Measurements from ENCODE around the gene P4HB. TPM values are rescaled to one million over a fixed set of nuclear protein-coding genes. Genes with fewer than 3 reads are reported as not detected.

Gene P4HB
- total and polyA plus RNA-seq, 9 donors = 383 to 577 (median 443) TPM

DNA sequence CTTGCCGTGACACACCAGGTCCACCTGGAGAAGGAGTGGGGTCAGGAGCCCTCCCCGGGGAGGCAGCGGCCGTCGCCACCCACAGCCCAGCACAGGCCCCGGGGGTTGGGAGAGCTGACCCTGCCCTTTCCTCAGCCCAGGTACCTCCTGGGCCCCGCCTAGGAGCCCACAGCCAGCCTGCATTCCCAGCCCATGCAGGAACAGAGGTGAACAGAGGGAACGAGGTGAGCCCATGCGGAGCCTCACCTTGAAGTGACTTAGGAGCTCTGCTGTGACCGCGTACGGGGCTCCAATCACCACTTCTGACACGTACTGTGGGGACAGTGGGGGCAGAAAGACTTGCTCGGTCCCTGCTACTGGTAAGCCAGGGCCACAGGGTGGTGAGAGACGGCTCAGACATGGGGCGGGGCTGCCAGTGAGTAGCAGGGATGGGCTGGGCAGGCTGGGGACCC lies 45.1 kb upstream of the P4HB start:
- Histone ChIP-seq H3K27me3 (ENCODE audit: control insufficient read depth, insufficient read depth, low read length) (peaks cover 16% of the 10 kb centered on the region), H3K27ac (ENCODE audit: low read length) (no peak overlapping the region), H3K9me3 (replicated peaks; ENCODE audit: control insufficient read depth, low read depth, low read length) (no peaks in the 10 kb centered on the region), H3K4me1 (ENCODE audit: control insufficient read depth, insufficient read depth, low read length) (peaks cover 17% of the 10 kb centered on the region), H3K4me3 (ENCODE audit: low read length) (no peak overlapping the region), H3K36me3 (ENCODE audit: control insufficient read depth, insufficient read depth, low read length) (peaks cover 49% of the 10 kb centered on the region)
- WGBS (ENCODE audit: insufficient coverage) = 85% methylated on average over 14 of the region's 16 CpGs
- no peak for DNase-seq

GRCh38 chr17:81904600-81905423 lies 44.5 kb upstream of the P4HB start:
- Histone ChIP-seq H3K27me3 (ENCODE audit: control insufficient read depth, insufficient read depth, low read length) (peaks cover 16% of the 10 kb centered on the region), H3K4me1 (ENCODE audit: control insufficient read depth, insufficient read depth, low read length) (peaks cover 11% of the 10 kb centered on the region), H3K4me3 (ENCODE audit: low read length) (no peak overlapping the region), H3K9me3 (replicated peaks; ENCODE audit: control insufficient read depth, low read depth, low read length) (no peaks in the 10 kb centered on the region), H3K36me3 (ENCODE audit: control insufficient read depth, insufficient read depth, low read length) (peaks cover 55% of the 10 kb centered on the region), H3K27ac (ENCODE audit: low read length) (no peak overlapping the region)
- DNase-seq = no peak
- 86% methylated on average over 20 of the region's 28 CpGs for WGBS (ENCODE audit: insufficient coverage)

DNA sequence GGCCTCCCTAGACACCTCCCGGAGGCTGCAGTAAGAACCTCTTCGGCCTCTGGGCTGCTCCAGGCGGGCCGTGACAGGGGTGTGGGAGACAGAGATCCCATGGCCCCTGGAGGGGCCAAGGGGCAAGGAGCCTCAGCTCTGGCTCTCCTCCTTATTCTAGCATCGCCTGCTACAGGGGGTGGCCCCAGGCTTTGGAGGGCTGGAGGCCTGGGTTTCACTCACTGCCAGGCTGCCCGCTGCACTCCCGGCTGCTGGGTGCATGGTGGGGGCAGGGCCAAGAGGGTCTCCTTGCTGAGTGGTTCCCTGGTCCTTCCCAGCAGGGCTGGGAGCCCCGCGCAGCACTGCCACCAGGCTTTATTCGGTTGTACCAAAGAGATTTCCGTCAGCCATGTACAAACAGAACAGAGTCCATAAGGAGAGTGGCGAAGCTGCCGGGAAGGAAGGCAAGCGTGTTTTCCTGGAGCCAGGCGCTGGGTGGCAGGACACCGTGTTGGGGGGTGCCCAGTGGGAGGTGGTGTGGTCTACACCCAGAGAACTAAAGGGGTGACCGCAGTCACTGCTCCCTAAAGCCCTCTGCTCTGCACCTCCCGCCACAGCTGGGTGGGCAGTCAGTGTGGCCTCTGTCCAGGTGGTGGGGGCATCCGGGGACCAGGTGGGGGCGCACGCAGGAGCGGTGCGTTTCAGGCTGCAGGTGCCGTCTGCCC lies 43.7 kb upstream of the P4HB start:
- peaks cover 60% of the 10 kb centered on the region for H3K36me3 ChIP-seq (ENCODE audit: control insufficient read depth, insufficient read depth, low read length)

DNA sequence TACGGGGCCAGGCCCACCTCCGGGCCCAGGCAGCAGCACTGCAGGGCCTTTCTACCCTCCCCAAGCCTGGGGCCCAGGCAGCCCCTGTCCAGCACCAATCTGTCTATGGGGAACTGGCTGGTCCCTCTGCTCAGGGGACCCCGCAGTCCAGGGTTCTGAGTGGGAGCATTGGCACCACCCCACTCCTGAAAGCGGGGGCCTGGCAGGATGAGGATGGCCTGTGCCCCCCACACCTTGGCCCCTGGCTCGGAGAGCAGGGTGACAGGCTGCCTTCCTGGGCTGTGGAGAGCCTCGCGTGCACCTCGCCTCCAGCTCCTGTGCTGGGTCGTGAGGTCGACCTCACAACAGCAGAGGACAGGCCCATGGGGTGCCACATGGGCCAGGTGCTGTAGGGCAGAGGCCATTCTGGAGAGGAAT lies 43.1 kb upstream of the P4HB start:
- DNase-seq = no peak
- Histone ChIP-seq H3K36me3 (ENCODE audit: control insufficient read depth, insufficient read depth, low read length) (peaks cover 65% of the 10 kb centered on the region), H3K4me1 (ENCODE audit: control insufficient read depth, insufficient read depth, low read length) (peaks cover 11% of the 10 kb centered on the region), H3K9me3 (replicated peaks; ENCODE audit: control insufficient read depth, low read depth, low read length) (no peaks in the 10 kb centered on the region), H3K27me3 (ENCODE audit: control insufficient read depth, insufficient read depth, low read length) (peaks cover 16% of the 10 kb centered on the region), H3K27ac (ENCODE audit: low read length) (no peak overlapping the region), H3K4me3 (ENCODE audit: low read length) (no peak overlapping the region)
- 94% methylated on average over 5 of the region's 10 CpGs for WGBS (ENCODE audit: insufficient coverage)

More for the DNA sequence above, 43.7 kb upstream of the P4HB start:
- peaks cover 11% of the 10 kb centered on the region for H3K4me1 ChIP-seq (ENCODE audit: control insufficient read depth, insufficient read depth, low read length)
- H3K27ac ChIP-seq (ENCODE audit: low read length) = no peak overlapping the region
- no peak for DNase-seq
- no peak overlapping the region for H3K4me3 ChIP-seq (ENCODE audit: low read length)
- peaks cover 16% of the 10 kb centered on the region for H3K27me3 ChIP-seq (ENCODE audit: control insufficient read depth, insufficient read depth, low read length)
- 89% methylated on average over 18 of the region's 24 CpGs for WGBS (ENCODE audit: insufficient coverage)
- H3K9me3 ChIP-seq (replicated peaks; ENCODE audit: control insufficient read depth, low read depth, low read length) = no peaks in the 10 kb centered on the region

GRCh38 chr17:81902653-81903414 lies 42.5 kb upstream of the P4HB start:
- no peak overlapping the region for H3K4me3 ChIP-seq (ENCODE audit: low read length)
- no peak overlapping the region for H3K27ac ChIP-seq (ENCODE audit: low read length)
- peaks cover 11% of the 10 kb centered on the region for H3K4me1 ChIP-seq (ENCODE audit: control insufficient read depth, insufficient read depth, low read length)
- H3K9me3 ChIP-seq (replicated peaks; ENCODE audit: control insufficient read depth, low read depth, low read length) = no peaks in the 10 kb centered on the region
- WGBS (ENCODE audit: insufficient coverage) = 24% methylated on average over 36 of the region's 47 CpGs
- no peak for DNase-seq
- peaks cover 65% of the 10 kb centered on the region for H3K36me3 ChIP-seq (ENCODE audit: control insufficient read depth, insufficient read depth, low read length)
- H3K27me3 ChIP-seq (ENCODE audit: control insufficient read depth, insufficient read depth, low read length) = peaks cover 16% of the 10 kb centered on the region

GRCh38 chr17:81902023-81902652 lies 41.8 kb upstream of the P4HB start, which contains the start of gene NPB:
NPB (plus strand) TSS chr17:81902238; CDS start chr17:81902278, 40 bp downstream.
- H3K36me3 ChIP-seq (ENCODE audit: control insufficient read depth, insufficient read depth, low read length) = peaks cover 66% of the 10 kb centered on the region
- peaks cover 16% of the 10 kb centered on the region for H3K27me3 ChIP-seq (ENCODE audit: control insufficient read depth, insufficient read depth, low read length)
- no peak for DNase-seq
- WGBS (ENCODE audit: insufficient coverage) = 2% methylated on average over 77 of the region's 79 CpGs
- H3K4me3 ChIP-seq (ENCODE audit: low read length) = peak within 1 kb of the TSS; percentile 17
- no peaks in the 10 kb centered on the region for H3K9me3 ChIP-seq (replicated peaks; ENCODE audit: control insufficient read depth, low read depth, low read length)
- peaks cover 11% of the 10 kb centered on the region for H3K4me1 ChIP-seq (ENCODE audit: control insufficient read depth, insufficient read depth, low read length)
- no peak within 1 kb of the TSS for H3K27ac ChIP-seq (ENCODE audit: low read length)

DNA sequence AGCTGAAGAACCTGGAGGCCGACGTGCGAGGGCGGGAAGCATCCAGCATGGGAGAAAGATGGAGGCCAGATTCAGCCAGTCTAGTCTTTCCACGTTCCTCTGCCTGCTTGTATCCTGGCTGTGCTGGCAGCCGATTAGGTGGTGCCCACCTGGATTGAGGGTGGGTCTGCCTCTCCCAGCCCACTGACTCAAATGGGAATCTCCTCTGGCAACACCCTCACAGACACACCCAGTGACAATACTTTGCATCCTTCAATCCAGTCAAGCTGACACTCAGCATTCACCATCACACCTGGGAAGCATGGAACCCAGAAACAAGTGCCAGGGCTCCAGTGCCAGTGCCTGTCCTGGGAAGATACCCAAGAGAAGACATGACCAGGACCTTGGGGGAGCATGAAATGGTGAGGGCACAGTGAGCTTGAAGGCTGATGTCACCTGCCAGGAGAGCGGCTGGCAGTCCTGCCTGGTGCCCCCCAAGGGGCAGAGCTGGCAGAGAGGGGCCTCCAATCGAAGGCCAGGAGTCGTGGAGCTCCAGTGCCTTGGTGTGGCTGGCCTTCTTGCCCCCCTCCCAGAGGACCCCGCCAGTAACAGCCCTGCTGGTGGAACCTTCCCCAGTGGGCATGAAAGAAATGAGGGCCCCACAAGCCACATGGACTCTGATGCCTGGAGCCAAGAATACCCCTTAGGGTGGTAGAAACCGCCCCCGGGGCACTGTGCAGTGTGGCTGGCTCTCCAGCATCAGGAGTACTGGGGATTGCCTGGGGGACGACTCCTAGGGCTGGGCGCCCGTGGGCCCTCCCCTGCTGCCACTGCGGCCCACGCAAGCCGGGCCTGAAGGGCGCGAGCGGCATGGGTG lies 41.1 kb upstream of the P4HB start:
- H3K4me1 ChIP-seq (ENCODE audit: control insufficient read depth, insufficient read depth, low read length) = peaks cover 11% of the 10 kb centered on the region
- H3K27ac ChIP-seq (ENCODE audit: low read length) = no peak overlapping the region
- H3K36me3 ChIP-seq (ENCODE audit: control insufficient read depth, insufficient read depth, low read length) = peaks cover 64% of the 10 kb centered on the region
- H3K9me3 ChIP-seq (replicated peaks; ENCODE audit: control insufficient read depth, low read depth, low read length) = no peaks in the 10 kb centered on the region
- DNase-seq = no peak
- WGBS (ENCODE audit: insufficient coverage) = 58% methylated on average over 14 of the region's 21 CpGs
- peaks cover 16% of the 10 kb centered on the region for H3K27me3 ChIP-seq (ENCODE audit: control insufficient read depth, insufficient read depth, low read length)
- H3K4me3 ChIP-seq (ENCODE audit: low read length) = peak overlapping the region; percentile 17

GRCh38 chr17:81900181-81900820 lies 40.0 kb upstream of the P4HB start:
- Histone ChIP-seq H3K4me3 (ENCODE audit: low read length) (no peak overlapping the region), H3K36me3 (ENCODE audit: control insufficient read depth, insufficient read depth, low read length) (peaks cover 62% of the 10 kb centered on the region), H3K4me1 (ENCODE audit: control insufficient read depth, insufficient read depth, low read length) (peaks cover 11% of the 10 kb centered on the region), H3K9me3 (replicated peaks; ENCODE audit: control insufficient read depth, low read depth, low read length) (no peaks in the 10 kb centered on the region), H3K27me3 (ENCODE audit: control insufficient read depth, insufficient read depth, low read length) (peaks cover 16% of the 10 kb centered on the region), H3K27ac (ENCODE audit: low read length) (no peak overlapping the region)
- no peak for DNase-seq
- WGBS (ENCODE audit: insufficient coverage) = 75% methylated on average over 17 of the region's 18 CpGs
